Liver (tissue), 3 donors: ENCODE results near the gene FYB1.
A peak's percentile ranks its signal among the peaks of the same experiment; 100 is the strongest.

Experiments
- ATF3 ChIP-seq: IDR thresholded peaks from 2 replicates; pipeline ENCODE4 v1.6.1; 2016; ENCODE audit warnings: antibody characterized with exemption
- CTCF ChIP-seq: fragments of 150-350 bp; IDR thresholded peaks from 2 replicates; pipeline ENCODE4 v1.5.1; 2017; ENCODE audit warnings: improper control_type of control experiment, low read depth, low read length; ENCODE audit not compliant: missing input control
- EGR1 ChIP-seq, 2 donors: IDR thresholded peaks; 2 replicates each; pipeline ENCODE4 v1.6.1; 2016 to 2018; ENCODE audit warnings: antibody characterized with exemption in 2 of 2, low read depth in 2 of 2
- FOXA1 ChIP-seq: IDR thresholded peaks from 2 replicates; pipeline ENCODE4 v1.6.1; 2016; ENCODE audit warnings: antibody characterized with exemption
- GABPA ChIP-seq, 2 donors: IDR thresholded peaks in 1 of 2; conservative IDR thresholded peaks in 1 of 2; 2 replicates each; pipeline ENCODE4 v1.6.1; 2016; ENCODE audit warnings: antibody characterized with exemption in 2 of 2, mild to moderate bottlenecking in 1 of 2, moderate library complexity in 1 of 2
- HNF4G ChIP-seq: IDR thresholded peaks from 2 replicates; pipeline ENCODE4 v1.6.1; 2016; ENCODE audit warnings: antibody characterized with exemption
- RAD21 ChIP-seq, 2 donors: IDR thresholded peaks; 2 replicates each; pipeline ENCODE4 v1.6.1; 2016; ENCODE audit warnings: antibody characterized with exemption in 2 of 2, mild to moderate bottlenecking in 2 of 2
- SP1 ChIP-seq: IDR thresholded peaks from 2 replicates; pipeline ENCODE4 v1.6.1; 2018; ENCODE audit warnings: antibody characterized with exemption, mild to moderate bottlenecking
- TAF1 ChIP-seq: conservative IDR thresholded peaks from 2 replicates; pipeline ENCODE4 v1.6.1; 2016; ENCODE audit warnings: antibody characterized with exemption, mild to moderate bottlenecking
- YY1 ChIP-seq: IDR thresholded peaks from 2 replicates; pipeline ENCODE4 v1.6.1; 2016; ENCODE audit warnings: antibody characterized with exemption, mild to moderate bottlenecking
- TF ChIP-seq, protein P1 (sequence below): IDR thresholded peaks from 2 replicates; pipeline ENCODE4 v1.6.1; 2016; ENCODE audit warnings: antibody characterized with exemption
- TF ChIP-seq, protein P2 (sequence below): IDR thresholded peaks from 2 replicates; pipeline ENCODE4 v1.6.1; 2016; ENCODE audit warnings: antibody characterized with exemption, mild to moderate bottlenecking
- TF ChIP-seq, protein P3 (sequence below): IDR thresholded peaks from 2 replicates; pipeline ENCODE4 v1.6.1; 2016; ENCODE audit warnings: antibody characterized with exemption
- donor health status: healthy.
- donor health status: healthy.

DNA sequence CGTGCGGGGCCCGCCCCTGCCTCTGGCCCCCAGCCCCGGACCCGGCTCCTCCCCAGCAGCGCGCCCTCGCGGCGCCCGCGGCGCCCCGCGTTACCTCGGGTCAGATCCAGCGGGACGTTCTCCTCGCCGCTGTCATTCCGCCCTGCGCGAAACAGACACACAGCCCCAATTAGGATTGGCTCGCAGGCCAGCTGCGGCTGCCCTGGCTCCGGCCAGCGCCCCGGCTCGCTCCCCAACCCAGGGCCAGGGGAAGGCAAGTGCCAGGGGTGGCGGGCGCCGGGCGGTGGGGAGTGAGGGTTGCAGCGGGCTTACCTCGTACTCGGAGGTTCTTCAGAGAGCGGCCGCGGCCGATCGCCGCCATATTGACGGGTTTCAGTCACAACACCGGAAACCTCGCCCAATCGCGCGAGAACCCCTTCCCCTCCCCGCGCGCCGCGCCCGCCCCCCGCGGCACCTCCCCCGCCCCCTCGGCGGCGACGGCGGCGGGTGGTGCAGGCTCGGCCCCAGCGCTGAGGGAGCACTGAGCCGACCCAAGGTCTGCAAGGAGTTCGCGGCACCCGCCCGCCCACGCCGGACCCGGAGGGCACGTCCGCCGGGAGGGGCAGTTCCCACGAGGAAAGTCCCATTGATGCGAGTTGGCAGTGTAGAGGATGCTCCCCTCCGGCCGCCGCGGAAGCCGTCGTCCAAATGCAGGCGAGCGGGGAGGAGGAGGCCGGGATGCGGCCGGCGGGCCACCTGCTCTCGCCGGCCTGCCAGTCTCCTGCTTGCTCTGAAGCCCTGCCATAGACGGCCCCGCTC, 145.1 kb downstream of the FYB1 start, which contains the start of gene RICTOR:
- no peak for TF ChIP-seq CTCF
- TF ChIP-seq, protein P1, sequence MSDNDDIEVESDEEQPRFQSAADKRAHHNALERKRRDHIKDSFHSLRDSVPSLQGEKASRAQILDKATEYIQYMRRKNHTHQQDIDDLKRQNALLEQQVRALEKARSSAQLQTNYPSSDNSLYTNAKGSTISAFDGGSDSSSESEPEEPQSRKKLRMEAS = no peak
- TF ChIP-seq RAD21 (IDR thresholded peaks at IDR 0.05) = no peak
- TF ChIP-seq FOXA1 = no peak
- no peak for TF ChIP-seq TAF1
- TF ChIP-seq GABPA (IDR thresholded peaks at IDR 0.05 in 1 of 2, conservative IDR thresholded peaks at IDR 0.05 in 1 of 2) = no peak
- TF ChIP-seq, protein P2, sequence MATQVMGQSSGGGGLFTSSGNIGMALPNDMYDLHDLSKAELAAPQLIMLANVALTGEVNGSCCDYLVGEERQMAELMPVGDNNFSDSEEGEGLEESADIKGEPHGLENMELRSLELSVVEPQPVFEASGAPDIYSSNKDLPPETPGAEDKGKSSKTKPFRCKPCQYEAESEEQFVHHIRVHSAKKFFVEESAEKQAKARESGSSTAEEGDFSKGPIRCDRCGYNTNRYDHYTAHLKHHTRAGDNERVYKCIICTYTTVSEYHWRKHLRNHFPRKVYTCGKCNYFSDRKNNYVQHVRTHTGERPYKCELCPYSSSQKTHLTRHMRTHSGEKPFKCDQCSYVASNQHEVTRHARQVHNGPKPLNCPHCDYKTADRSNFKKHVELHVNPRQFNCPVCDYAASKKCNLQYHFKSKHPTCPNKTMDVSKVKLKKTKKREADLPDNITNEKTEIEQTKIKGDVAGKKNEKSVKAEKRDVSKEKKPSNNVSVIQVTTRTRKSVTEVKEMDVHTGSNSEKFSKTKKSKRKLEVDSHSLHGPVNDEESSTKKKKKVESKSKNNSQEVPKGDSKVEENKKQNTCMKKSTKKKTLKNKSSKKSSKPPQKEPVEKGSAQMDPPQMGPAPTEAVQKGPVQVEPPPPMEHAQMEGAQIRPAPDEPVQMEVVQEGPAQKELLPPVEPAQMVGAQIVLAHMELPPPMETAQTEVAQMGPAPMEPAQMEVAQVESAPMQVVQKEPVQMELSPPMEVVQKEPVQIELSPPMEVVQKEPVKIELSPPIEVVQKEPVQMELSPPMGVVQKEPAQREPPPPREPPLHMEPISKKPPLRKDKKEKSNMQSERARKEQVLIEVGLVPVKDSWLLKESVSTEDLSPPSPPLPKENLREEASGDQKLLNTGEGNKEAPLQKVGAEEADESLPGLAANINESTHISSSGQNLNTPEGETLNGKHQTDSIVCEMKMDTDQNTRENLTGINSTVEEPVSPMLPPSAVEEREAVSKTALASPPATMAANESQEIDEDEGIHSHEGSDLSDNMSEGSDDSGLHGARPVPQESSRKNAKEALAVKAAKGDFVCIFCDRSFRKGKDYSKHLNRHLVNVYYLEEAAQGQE = no peak
- TF ChIP-seq, protein P3, sequence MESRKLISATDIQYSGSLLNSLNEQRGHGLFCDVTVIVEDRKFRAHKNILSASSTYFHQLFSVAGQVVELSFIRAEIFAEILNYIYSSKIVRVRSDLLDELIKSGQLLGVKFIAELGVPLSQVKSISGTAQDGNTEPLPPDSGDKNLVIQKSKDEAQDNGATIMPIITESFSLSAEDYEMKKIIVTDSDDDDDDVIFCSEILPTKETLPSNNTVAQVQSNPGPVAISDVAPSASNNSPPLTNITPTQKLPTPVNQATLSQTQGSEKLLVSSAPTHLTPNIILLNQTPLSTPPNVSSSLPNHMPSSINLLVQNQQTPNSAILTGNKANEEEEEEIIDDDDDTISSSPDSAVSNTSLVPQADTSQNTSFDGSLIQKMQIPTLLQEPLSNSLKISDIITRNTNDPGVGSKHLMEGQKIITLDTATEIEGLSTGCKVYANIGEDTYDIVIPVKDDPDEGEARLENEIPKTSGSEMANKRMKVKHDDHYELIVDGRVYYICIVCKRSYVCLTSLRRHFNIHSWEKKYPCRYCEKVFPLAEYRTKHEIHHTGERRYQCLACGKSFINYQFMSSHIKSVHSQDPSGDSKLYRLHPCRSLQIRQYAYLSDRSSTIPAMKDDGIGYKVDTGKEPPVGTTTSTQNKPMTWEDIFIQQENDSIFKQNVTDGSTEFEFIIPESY = peak; percentile 97
- TF ChIP-seq YY1 = peak; percentile 94
- TF ChIP-seq SP1 = no peak
- TF ChIP-seq HNF4G = no peak
- no peak for TF ChIP-seq ATF3
- peak in 1 of 2 donors; percentile 67 for TF ChIP-seq EGR1 (IDR thresholded peaks at IDR 0.05; ENCODE audit: low read depth in 2 of 2)
